Type B pancreatic cell (in vitro differentiated cells): ENCODE measurements around the gene AGMO. TPM values are rescaled to one million over a fixed set of nuclear protein-coding genes. Genes with fewer than 3 reads are reported as not detected.

Experiments used
- DNase-seq: peaks from one replicate; pipeline ENCODE4 v3.0.0; 2021; ENCODE audit warnings: mixed read lengths; ENCODE audit not compliant: unreplicated experiment; ENCODE audit errors: extremely low spot score
- H3K27ac Mint-ChIP-seq: 2 replicates; pipeline ENCODE4 v1.8.0; 2021; ENCODE audit warnings: mild to moderate bottlenecking, mixed read lengths
- H3K27me3 Mint-ChIP-seq: 2 replicates; pipeline ENCODE4 v1.8.0; 2021; ENCODE audit warnings: mixed read lengths
- H3K36me3 Mint-ChIP-seq: 2 replicates; pipeline ENCODE4 v1.8.0; 2021; ENCODE audit warnings: mixed read lengths
- H3K4me1 Mint-ChIP-seq: one replicate; pipeline ENCODE4 v1.8.0; 2021; ENCODE audit warnings: mixed read lengths; ENCODE audit not compliant: unreplicated experiment
- H3K4me3 Mint-ChIP-seq: 2 replicates; pipeline ENCODE4 v1.8.0; 2021; ENCODE audit warnings: mild to moderate bottlenecking, mixed read lengths
- H3K9me3 Mint-ChIP-seq: 2 replicates; pipeline ENCODE4 v1.8.0; 2021; ENCODE audit warnings: mixed read lengths
- total RNA-seq: library from RNA; stranded (reverse); gene quantifications from 2 replicates; pipeline ENCODE4 v1.2.1, GENCODE V29; 2021; ENCODE audit warnings: low replicate concordance
- TF ChIP-seq, protein P1 (sequence below): fragments of 200-600 bp; sonication (generic); conservative IDR thresholded peaks from 2 replicates; pipeline ENCODE4 v1.5.0; 2021; ENCODE audit warnings: antibody characterized with exemption, mild to moderate bottlenecking

AGMO gene
- total RNA-seq, 1 donor from 2014 or later: 0.41 TPM

DNA sequence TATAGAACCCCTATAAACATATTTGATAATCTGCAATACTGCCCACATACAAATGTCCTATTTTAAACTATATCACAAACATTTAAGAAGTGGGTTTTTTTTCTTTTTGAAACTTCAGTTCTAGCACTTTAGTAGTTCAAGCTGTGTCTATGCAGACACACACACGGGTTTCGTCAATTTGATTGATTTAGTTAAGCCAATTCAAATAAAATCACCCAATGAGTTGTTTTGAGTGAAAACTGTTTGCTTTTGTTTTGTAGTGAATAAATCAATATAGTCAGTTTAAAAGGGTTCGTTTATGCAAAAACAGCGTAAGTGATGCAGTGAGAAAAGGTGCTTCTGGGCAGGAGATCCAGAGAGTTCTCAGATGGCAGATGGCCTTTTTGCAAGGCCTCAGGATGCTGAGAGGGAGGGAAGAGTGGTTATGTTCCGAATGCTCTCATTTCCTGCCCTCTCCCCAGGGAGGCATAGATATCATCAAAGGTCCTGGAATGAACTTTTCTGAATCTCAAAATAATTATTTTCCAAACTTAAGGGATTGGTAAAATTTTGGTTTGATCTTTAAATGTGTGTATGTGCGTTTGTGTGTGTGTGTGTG is 102.7 kb downstream of the AGMO start:
- TF ChIP-seq, protein P1, sequence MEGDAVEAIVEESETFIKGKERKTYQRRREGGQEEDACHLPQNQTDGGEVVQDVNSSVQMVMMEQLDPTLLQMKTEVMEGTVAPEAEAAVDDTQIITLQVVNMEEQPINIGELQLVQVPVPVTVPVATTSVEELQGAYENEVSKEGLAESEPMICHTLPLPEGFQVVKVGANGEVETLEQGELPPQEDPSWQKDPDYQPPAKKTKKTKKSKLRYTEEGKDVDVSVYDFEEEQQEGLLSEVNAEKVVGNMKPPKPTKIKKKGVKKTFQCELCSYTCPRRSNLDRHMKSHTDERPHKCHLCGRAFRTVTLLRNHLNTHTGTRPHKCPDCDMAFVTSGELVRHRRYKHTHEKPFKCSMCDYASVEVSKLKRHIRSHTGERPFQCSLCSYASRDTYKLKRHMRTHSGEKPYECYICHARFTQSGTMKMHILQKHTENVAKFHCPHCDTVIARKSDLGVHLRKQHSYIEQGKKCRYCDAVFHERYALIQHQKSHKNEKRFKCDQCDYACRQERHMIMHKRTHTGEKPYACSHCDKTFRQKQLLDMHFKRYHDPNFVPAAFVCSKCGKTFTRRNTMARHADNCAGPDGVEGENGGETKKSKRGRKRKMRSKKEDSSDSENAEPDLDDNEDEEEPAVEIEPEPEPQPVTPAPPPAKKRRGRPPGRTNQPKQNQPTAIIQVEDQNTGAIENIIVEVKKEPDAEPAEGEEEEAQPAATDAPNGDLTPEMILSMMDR: no peak
- DNase-seq: no peak
- Mint-ChIP-seq H3K4me1 (peaks cover 15% of the 10 kb centered on the region), H3K27ac (no peak overlapping the region), H3K27me3 (no peaks in the 10 kb centered on the region), H3K36me3 (no peaks in the 10 kb centered on the region), H3K4me3 (no peak overlapping the region), H3K9me3 (no peaks in the 10 kb centered on the region)

DNA sequence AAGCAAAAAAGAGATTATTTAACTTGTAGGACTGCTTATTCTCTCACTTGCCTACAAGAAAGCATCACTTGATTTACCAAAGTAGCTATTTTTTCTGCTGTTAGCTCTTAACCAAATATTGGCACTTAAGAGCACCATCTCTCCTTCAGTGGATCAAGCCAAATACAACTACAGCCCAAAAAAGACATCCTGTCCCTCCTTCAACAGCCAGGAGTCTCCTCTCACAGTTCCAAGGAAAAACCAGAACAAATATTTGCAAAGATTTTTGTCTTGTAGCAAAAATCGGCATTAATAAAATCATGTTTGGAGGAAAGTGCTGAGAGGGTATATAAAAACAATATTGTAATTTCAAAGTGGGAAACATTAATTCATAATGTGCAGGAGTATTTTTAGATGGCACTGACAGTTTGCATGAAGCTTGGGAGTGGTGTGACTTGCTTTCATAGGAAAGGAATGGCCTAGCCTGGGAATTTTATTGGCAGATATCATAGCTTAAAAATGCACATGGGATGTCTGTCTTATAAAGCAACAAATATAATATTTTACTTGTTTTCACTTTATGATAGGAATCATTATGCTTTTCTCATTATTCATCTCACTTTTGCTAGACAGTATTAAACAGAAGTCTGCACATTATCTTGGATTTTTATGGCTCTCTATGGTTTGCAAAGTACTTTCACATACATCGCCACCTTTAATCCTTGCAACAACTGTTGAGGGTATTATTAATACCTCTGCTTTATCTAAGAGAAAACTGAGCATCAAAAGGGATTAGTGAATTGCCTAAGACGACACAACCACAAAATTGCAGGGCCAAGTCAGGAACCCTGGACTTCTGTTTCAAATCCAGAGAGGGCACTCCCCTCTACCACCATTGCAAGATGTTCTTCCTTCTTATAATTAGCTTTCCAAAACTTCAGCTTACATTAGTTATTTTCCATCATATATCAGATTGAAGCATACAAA is 103.5 kb downstream of the AGMO start:
- Mint-ChIP-seq H3K9me3 (no peaks in the 10 kb centered on the region), H3K27ac (no peak overlapping the region), H3K27me3 (no peaks in the 10 kb centered on the region), H3K4me1 (peaks cover 15% of the 10 kb centered on the region), H3K4me3 (no peak overlapping the region), H3K36me3 (no peaks in the 10 kb centered on the region)
- no peak for DNase-seq
- TF ChIP-seq, protein P1: no peak

DNA sequence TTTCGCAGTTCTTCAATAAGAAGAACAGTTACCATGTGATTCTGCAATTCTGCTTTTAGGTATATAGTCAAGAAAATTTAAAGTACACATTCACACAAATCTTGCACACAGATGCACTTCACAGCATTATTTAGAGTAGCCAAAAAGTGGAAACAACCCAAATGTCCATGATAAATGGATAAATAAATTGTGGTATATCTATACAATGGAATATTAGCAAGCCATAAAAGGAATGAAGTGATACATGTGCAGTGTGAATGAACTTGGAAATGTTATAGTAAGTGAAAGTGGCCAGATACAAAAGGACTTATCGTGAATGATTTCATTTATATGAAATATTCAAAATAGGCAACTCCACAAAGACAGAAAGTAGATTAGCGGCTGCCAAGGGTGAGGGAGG is 109.1 kb downstream of the AGMO start:
- H3K4me1 Mint-ChIP-seq: no peaks in the 10 kb centered on the region
- H3K9me3 Mint-ChIP-seq: no peaks in the 10 kb centered on the region
- H3K4me3 Mint-ChIP-seq: no peak overlapping the region
- no peak overlapping the region for H3K27ac Mint-ChIP-seq
- no peak for DNase-seq
- TF ChIP-seq, protein P1: no peak
- no peaks in the 10 kb centered on the region for H3K36me3 Mint-ChIP-seq
- H3K27me3 Mint-ChIP-seq: no peaks in the 10 kb centered on the region

DNA sequence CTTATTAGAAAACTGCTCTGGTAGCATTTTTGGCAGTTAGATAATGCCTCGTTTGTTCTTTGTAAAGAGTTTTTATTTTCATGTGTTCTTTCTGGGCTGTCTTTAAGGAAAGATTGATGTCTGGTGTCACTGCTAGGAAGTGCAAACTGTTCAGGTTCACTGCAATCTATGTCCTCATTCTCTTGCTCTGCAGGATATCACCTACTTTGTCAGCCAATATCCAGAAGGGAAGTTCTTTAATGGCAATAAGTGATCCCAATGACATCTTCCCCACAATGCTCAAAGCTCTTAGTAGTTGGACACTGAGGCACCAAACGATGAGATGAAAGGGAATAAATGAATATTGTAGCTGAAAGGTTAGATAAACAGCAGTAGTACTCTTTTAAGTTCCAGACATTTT is 115.1 kb downstream of the AGMO start:
- TF ChIP-seq, protein P1: no peak
- Mint-ChIP-seq H3K36me3 (no peaks in the 10 kb centered on the region), H3K27me3 (no peaks in the 10 kb centered on the region), H3K4me1 (peaks cover 4% of the 10 kb centered on the region), H3K4me3 (no peak overlapping the region), H3K9me3 (no peaks in the 10 kb centered on the region), H3K27ac (no peak overlapping the region)
- DNase-seq: no peak

DNA sequence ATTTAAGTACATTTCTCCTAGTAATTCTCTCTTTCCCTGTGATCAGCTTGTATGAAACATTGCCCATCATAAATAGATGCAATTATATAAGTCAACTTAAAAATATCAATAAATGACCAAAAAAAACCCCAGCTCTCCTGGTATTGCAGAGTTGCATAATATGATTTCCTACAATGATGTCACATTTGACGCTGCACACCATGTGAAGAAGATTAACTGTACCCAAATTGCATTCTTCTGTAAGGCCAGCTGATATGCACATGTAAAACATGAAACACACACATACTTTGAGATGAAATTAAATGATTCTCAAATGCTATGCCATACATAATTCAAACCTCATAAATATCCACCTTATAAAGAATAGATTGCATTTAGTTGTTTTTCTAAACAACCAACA is 115.5 kb downstream of the AGMO start:
- Mint-ChIP-seq H3K27me3 (no peaks in the 10 kb centered on the region), H3K36me3 (no peaks in the 10 kb centered on the region), H3K9me3 (no peaks in the 10 kb centered on the region), H3K4me3 (no peak overlapping the region), H3K27ac (no peak overlapping the region), H3K4me1 (peaks cover 4% of the 10 kb centered on the region)
- TF ChIP-seq, protein P1: no peak
- DNase-seq: no peak
